ENCODE measurements around the gene IL33. TPM values are rescaled to one million over a fixed set of nuclear protein-coding genes. Genes with fewer than 3 reads are reported as not detected.

The IL33 gene
- total and polyA plus RNA-seq, 2 donors from 2014 or later: 3.7 to 22.7 TPM

GRCh38 chr9:6229619-6230018 is 14.0 kb downstream of the IL33 start:
- DNase-seq (no peak), FAIRE-seq (no peak)
- Histone ChIP-seq H3K4me1 (ENCODE audit: control insufficient read depth in 2 of 3, insufficient read depth in 2 of 3, low read depth in 1 of 3, low read length in 3 of 3) (no peaks in the 10 kb centered on the region), H3K27me3 (ENCODE audit: control insufficient read depth, insufficient read depth, low read length) (no peaks in the 10 kb centered on the region), H3K36me3 (ENCODE audit: control insufficient read depth in 2 of 3, insufficient read depth in 3 of 3, low read length in 3 of 3) (no peaks in the 10 kb centered on the region), H3K4me3 (ENCODE audit: low read length in 3 of 3) (no peak overlapping the region), H3K9me3 (ENCODE audit: control insufficient read depth in 2 of 3, insufficient read depth in 1 of 3, low read length in 3 of 3) (no peaks in the 10 kb centered on the region), H3K9ac (ENCODE audit: low read length in 3 of 3) (no peak overlapping the region), H3K27ac (ENCODE audit: low read depth in 2 of 2, low read length in 2 of 2) (no peak overlapping the region)
- no peak for TF ChIP-seq CTCF (IDR thresholded peaks at IDR 0.05; ENCODE audit: borderline replicate concordance, extremely low read depth, insufficient read depth)
- intact Hi-C loops (cut with DNase I): no loop called here

GRCh38 chr9:6230037-6230780 is 14.6 kb downstream of the IL33 start:
- H3K27me3 ChIP-seq (ENCODE audit: control insufficient read depth, insufficient read depth, low read length): no peaks in the 10 kb centered on the region
- TF ChIP-seq CTCF (IDR thresholded peaks at IDR 0.05; ENCODE audit: borderline replicate concordance, extremely low read depth, insufficient read depth): no peak
- H3K36me3 ChIP-seq (ENCODE audit: control insufficient read depth in 2 of 3, insufficient read depth in 3 of 3, low read length in 3 of 3): no peaks in the 10 kb centered on the region
- H3K4me3 ChIP-seq (ENCODE audit: low read length in 3 of 3): no peak overlapping the region
- H3K9ac ChIP-seq (ENCODE audit: low read length in 3 of 3): no peak overlapping the region
- H3K9me3 ChIP-seq (ENCODE audit: control insufficient read depth in 2 of 3, insufficient read depth in 1 of 3, low read length in 3 of 3): no peaks in the 10 kb centered on the region
- H3K4me1 ChIP-seq (ENCODE audit: control insufficient read depth in 2 of 3, insufficient read depth in 2 of 3, low read depth in 1 of 3, low read length in 3 of 3): no peaks in the 10 kb centered on the region
- intact Hi-C loops (cut with DNase I): no loop called here
- no peak for FAIRE-seq
- DNase-seq: no peak
- no peak overlapping the region for H3K27ac ChIP-seq (ENCODE audit: low read depth in 2 of 2, low read length in 2 of 2)

GRCh38 chr9:6232336-6232945 is 16.8 kb downstream of the IL33 start:
- Histone ChIP-seq H3K27me3 (ENCODE audit: control insufficient read depth, insufficient read depth, low read length) (no peaks in the 10 kb centered on the region), H3K9me3 (ENCODE audit: control insufficient read depth in 2 of 3, insufficient read depth in 1 of 3, low read length in 3 of 3) (no peaks in the 10 kb centered on the region), H3K27ac (ENCODE audit: low read depth in 2 of 2, low read length in 2 of 2) (no peak overlapping the region), H3K36me3 (ENCODE audit: control insufficient read depth in 2 of 3, insufficient read depth in 3 of 3, low read length in 3 of 3) (no peaks in the 10 kb centered on the region), H3K9ac (ENCODE audit: low read length in 3 of 3) (no peak overlapping the region), H3K4me3 (ENCODE audit: low read length in 3 of 3) (no peak overlapping the region), H3K4me1 (ENCODE audit: control insufficient read depth in 2 of 3, insufficient read depth in 2 of 3, low read depth in 1 of 3, low read length in 3 of 3) (no peaks in the 10 kb centered on the region)
- TF ChIP-seq CTCF (IDR thresholded peaks at IDR 0.05; ENCODE audit: borderline replicate concordance, extremely low read depth, insufficient read depth): no peak
- FAIRE-seq: no peak
- intact Hi-C loops (cut with DNase I): no loop called here
- DNase-seq: no peak
